GM21447 (cell line): ENCODE data around the gene SETX.
"Not testable (repeated sequence)": the region's sequence is repeated elsewhere in the genome, so short reads cannot be mapped to it uniquely, and the experiment has no call there.

Experiments
- ATAC-seq: cut with Tn5 transposase; IDR thresholded peaks from one replicate; pipeline ENCODE4 v1.9.1; 2021; ENCODE audit not compliant: unreplicated experiment

The SETX gene, protein sequence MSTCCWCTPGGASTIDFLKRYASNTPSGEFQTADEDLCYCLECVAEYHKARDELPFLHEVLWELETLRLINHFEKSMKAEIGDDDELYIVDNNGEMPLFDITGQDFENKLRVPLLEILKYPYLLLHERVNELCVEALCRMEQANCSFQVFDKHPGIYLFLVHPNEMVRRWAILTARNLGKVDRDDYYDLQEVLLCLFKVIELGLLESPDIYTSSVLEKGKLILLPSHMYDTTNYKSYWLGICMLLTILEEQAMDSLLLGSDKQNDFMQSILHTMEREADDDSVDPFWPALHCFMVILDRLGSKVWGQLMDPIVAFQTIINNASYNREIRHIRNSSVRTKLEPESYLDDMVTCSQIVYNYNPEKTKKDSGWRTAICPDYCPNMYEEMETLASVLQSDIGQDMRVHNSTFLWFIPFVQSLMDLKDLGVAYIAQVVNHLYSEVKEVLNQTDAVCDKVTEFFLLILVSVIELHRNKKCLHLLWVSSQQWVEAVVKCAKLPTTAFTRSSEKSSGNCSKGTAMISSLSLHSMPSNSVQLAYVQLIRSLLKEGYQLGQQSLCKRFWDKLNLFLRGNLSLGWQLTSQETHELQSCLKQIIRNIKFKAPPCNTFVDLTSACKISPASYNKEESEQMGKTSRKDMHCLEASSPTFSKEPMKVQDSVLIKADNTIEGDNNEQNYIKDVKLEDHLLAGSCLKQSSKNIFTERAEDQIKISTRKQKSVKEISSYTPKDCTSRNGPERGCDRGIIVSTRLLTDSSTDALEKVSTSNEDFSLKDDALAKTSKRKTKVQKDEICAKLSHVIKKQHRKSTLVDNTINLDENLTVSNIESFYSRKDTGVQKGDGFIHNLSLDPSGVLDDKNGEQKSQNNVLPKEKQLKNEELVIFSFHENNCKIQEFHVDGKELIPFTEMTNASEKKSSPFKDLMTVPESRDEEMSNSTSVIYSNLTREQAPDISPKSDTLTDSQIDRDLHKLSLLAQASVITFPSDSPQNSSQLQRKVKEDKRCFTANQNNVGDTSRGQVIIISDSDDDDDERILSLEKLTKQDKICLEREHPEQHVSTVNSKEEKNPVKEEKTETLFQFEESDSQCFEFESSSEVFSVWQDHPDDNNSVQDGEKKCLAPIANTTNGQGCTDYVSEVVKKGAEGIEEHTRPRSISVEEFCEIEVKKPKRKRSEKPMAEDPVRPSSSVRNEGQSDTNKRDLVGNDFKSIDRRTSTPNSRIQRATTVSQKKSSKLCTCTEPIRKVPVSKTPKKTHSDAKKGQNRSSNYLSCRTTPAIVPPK (N-terminal part only)

DNA sequence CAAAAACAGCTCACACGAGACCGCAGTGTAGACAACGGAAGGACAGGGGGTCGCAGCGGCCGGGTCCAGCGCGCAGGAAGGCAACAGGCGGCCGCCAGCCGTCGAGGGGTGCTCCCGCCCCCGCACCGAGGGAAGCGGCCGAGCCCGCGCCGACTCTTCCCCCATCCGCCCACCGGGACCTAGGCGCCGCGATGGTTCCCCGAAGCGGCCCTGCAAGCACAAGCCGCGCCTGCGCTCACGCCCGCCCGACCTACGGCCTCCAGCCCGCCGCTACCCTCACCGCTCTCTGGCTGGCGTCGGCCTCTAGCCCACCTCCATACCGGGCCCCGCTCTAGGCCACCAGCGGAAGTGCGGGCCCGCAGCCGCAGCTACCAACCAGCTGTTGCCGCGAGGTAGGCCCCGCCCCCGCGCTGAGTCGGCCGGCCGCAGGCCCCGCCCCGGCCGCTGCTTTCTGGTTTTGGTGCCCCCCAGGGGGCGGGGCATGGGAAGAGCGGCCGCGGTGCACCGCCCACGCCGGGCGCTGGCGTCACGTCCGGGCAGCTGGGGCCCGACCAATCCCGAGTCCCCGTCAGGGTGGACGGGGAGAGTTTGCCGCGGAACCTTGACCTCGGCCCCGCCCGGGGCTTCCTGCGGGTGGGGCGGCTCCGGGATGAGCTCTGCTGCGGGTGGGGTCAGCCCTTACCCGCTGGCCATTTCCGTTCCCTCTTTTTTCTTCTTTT, at the start of gene SETX:
Gene SETX (minus strand): TSS at position 350 of the 719 bp plus-strand sequence. CDS start 5,558 bp downstream, outside the sequence.
- ATAC-seq: peak; percentile 75

DNA sequence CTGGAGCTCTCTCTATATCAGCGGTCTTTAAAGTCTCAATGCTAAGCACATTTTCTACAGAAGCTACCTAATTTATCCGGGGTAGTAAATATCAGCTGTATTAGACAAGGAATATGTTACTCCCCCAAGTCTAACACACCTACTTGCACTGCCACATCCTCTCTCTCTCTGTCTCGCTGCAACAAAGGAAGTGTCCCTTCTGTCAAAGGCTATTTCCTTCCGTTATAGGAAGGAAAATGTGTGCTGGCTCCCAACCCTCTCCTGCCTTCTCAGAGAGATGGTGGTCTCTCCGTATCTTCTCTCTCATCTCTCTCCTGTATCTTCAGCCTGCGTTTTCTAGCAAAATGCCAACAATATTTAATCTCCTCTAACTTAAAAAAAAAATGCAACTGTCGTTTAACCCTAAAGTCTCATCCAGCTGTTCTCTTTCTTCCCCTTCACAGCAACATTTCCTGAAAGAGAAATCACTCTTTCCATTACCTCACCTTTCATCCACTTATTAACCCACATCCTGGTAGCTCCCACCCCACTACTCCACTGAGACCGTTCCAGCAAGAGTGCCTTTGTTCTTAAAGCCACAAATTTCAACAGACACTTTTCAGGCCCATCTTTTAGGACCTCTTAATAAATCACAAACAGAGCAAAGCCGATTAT, 49.6 kb upstream of the SETX start:
- no peak for ATAC-seq

DNA sequence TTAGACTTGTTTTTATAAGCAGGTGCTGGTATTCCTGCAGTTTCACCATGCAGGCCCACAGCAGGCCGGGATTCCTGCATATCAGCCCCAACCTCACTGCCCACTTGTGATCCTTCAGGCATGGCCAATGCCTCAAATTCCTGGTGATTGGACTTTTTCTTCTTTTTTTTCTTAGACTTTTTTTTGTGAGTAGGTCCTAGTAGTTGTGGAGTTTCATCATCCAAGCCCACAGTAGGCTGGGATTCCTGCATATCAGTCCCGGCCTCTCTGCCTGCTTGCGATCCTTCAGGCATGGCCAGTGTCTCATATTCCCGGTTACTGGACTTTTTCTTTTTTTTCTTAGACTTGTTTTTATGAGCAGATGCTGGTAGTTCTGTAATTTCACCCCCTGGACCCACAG, 47.0 kb upstream of the SETX start:
- ATAC-seq: no peak

DNA sequence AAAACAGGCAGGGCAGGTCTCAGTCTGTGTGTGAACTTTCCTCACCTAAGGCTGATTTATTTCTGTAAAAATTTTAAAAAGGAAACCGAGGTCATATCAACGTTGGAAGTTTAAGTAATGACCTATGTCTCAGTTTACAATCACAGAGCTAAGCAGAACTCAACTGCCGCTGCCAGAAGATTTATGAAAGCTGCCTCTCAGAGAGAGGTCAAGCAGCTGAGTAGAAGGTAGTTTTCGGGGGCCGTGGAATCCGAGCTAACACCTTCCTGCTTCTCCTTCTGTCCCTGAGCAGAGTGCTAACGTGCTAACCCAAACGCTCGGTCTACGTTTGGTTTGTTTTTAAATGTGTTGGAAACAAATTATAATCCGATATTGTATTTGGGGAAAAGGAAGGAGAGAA, 40.8 kb upstream of the SETX start:
- ATAC-seq: no peak

DNA sequence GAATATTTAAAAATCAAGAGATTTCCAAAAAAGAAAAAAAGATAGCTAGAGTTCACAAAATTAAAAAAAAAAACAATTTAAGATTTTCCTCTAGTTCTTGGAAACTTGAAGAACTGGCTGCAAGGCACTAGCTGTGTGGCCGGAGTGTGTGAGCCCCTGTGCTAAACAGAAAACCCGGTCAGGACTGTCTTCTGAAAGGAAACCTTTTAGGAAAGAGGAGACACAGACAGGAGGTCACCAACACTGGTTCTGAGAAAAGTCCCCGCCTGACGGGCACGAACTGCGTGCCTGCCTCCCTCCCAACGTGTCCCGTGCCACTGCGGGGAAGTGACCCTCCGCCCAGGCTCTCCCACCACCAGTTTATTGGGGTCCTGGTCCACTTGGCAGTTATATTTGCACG, 36.7 kb upstream of the SETX start:
- no peak for ATAC-seq

DNA sequence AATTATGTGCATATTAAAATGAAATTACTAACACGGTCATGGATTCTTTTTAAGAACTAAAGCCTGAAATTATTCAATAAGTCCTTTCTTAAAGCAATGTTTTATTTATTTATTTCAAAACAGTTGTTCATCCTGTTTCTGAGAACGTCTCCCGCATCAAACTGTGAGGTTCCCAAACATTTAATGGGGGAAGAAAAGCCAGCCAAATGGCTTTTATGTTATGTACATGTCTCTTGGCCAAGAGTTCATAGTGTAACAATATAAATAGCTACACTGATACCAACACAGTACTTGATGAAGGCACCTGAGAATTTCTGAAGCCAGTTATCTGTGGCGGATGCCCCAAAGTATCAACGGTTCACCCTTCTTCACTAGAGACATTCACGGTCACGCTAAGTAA, 36.2 kb upstream of the SETX start:
- no peak for ATAC-seq

DNA sequence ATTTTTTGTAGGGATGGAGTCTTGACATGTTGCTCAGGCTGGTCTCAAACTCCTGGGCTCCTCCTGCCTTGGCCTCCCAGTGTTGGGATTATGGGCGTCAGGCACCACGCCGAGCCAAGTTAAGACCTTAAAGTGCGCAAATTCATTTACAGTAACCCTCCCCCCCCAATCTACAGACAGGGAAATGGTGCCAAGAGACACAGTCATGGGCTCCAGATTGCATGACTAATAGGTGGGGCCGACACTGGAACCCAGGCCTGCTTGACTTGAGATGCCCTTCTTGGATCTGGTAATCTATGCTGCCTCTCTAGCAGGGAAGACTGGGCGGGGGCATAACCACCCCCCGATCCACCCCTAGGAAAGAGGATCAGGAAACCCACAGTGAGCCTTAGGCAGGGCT, 32.3 kb upstream of the SETX start:
- ATAC-seq: no peak

DNA sequence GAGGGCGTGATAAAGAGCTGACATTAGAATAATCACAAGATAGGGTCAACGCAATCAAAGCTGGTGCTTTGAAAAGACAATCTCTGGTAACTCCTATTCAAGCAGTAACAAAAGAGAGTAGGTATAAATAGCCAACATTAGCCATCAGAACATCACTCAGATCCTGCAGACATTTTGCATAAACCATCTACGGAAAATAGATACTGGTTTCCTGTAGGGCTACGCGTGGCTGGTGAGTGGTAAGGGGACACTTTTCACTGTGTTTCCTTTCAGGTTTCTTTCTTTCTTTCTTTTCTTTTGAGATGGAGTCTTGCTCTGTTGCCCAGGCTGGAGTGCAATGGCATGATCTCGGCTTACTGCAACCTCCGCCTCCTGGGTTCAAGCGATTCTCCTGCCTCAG, 29.6 kb upstream of the SETX start:
- ATAC-seq: peak; percentile 45

DNA sequence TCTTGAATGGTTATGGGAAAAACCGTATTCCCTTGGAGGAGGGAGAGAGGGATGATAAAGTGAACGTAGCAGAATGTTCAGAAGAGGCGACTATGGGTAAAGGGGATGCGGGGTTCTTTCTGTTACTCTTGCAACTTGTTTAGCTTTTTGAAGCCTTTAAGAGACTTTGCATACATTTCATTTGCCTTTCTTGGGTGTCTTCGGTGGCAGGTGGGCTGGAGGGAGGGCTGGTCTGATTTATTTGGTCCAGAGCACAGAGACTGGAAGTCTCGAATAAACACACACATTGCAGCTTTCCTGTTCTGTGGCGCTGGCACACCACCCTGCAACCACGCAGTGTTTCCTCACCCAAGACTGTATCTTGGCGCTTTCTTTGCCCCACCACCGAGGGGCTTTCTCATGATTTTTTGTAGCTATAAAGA, 28.7 kb upstream of the SETX start:
- peak; percentile 44 for ATAC-seq

DNA sequence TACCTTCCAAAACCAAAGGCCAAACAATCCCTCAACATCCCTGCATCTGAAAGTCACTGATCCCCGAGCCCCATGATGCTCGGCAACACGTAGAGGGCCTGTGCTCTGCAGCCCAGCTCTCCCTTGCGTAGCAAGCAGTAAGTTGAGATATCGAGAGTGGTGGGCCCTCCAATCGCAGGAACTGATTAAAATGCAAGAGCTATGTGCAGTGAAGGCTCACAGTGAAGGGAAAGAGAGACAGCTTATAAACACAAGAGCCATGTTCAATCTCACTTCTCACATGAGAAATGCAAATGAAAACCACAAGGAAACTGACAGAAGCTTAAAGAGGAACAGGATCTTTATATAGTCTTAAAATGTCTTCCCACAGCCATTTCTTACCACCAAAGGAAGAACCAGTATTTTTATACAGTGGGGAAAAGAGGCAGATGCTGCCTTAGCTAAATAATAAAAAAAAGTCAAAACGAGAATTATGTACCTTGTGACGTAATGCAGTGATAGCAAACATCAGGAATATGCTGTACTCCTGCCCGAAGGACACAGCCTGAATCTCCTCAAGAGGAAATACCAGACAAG, 27.3 kb upstream of the SETX start:
- peak; percentile 70 for ATAC-seq

DNA sequence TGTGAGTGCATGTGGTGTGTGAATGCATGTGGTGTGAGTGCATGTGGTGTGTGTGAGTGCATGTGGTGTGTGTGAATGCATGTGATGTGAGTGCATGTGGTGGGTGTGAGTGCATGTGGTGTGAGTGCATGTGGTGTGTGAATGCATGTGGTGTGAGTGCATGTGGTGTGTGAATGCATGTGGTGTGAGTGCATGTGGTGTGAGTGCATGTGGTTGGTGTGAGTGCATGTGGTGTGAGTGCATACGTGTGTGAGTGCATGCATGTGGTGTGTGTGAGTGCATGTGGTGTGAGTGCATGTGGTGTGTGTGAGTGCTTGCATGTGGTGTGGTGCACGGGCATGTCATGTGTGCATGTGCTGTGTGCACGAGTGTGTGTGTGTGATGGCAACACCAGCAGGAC, 23.6 kb upstream of the SETX start:
- ATAC-seq: not testable (repeated sequence)

DNA sequence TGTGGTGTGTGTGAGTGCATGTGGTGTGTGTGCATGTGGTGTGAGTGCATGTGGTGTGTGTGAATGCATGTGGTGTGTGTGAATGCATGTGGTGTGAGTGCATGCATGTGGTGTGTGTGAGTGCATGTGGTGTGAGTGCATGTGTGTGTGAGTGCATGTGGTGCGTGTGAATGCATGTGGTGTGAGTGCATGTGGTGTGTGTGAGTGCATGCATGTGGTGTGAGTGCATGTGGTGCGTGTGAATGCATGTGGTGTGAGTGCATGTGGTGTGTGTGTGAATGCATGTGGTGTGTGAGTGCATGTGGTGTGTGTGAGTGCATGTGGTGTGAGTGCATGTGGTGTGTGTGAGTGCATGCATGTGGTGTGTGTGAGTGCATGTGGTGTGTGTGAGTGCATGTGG, 23.0 kb upstream of the SETX start:
- not testable (repeated sequence) for ATAC-seq

DNA sequence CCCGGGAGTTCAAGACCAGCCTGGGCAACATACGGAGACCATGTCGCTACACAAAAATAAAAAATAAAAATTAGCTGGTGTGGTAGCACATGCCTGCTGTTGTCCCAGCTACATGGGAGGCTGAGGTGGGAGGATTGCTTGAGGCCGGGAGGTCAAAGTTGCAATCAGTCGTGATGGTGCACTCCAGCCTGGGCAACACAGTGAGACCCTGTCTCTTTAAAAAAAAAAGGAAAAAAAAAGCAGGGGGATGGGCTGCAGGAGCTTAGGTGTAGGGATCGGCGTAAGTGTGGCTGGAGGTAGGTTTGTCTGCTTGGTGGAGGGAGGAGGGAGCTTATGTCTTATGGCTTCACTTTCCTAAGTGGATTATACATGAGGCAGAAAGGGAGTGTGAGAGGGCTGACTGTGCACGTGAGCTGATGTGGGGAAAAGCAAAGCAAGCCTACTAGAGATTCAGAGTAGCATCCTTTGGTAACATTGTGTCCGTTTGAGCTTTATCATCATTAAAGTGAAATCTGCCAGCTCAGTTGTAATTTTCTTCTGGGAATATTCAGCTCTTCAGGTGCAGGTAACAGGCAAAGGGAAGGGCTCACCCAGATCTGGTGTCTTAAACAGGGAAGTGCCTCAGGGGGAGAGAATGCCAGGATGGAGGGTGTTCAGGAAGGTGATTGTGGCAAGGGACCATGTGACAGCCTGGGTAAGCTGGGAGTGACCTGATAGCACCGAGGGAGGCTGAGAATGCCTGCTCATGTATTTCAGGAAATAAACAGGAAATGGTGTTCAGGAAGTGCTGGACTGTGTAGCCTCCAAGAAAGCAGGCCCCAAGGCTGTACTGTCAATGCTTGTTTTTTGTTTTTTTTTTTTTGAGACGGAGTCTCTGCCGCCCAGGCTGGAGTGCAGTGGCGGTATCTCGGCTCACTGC, 17.6 kb upstream of the SETX start:
- no peak for ATAC-seq

DNA sequence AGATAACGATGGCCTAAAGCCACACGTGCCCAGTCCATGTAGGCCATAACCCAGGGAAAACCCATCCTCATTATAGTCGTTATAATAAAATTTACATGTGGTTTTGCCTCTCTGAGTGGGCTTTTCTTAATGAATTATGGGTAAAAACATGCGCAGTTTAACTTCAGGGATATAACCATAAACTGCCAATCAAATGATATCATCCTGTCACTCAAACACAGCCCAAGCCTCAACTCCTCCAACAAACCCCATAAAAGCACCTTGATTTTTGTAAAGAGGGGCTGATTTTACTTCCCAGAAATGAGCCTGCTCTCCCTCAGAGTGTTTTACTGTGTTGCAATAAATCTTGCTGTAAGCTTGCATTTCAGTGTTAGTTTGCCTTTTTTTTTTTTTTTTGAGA, 15.8 kb upstream of the SETX start:
- no peak for ATAC-seq

DNA sequence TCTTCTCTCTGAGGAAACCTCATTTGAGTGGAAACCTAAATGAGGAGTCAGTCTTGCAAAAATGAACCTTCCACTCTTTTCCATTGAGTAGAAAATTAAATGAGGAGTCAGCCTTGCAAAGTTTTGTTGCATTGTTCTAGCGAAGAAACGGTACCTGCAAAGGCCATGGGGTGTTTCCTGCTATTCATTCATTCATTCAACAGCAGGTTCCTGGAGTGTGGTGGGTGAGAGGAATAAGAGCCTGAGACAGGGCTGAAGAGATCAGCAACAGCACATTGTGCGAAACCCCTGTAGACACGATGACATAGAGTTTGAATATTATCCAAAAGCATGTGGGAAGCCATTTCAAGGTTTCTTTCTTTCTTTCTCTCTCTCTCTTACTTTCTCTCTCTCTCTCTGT, 14.6 kb upstream of the SETX start:
- no peak for ATAC-seq

DNA sequence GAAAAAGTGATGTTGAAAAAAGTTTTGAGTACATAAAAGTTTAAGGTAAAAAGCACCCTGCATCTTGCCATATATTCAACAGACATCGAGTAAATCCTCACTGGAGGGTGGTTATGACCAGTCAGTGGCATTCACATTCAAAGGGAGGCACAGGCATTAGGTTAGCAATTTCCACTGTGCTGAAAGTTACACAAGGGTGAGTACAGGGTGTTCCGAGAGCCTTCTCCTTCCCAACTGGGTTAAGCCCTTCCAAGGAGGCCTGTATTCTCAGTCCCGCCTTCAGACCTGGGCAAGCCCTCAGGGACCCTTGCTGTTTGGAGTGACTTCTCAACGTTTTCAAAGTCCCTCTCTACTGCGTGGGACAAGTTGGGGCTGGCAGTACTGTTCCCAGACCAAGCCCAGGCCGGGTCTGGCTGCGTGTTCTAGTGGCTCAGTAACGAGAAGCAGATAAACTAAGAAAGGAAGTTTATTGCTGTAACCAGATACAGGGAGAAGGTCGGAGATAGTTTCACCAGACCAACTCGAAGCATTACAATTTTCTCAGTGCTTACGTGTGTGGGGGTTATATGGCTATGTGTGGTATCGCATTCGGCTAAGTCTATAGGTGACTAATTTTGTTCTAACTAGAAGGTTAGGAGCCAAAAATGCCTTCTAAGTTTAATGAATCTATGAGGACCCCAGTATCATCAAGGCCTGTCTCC, 13.0 kb upstream of the SETX start:
- ATAC-seq: no peak

DNA sequence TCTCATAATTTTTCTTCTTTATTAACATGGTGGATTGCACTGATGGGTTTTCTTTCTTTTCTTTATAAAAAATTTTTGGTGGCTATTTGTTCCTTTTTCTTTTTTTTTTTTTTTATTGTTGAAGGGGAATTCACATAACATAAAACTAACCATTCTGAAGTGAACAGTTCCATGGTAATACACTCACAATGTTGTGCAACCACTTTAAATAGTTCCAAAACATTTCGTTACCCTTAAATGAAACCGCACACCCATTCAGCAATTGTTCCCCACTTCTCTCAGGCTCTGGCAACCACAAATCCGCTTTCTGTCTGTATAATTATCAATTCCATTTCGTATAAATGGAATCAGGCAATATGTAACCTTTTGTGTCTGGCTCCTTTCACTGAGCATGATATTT, 11.7 kb upstream of the SETX start:
- ATAC-seq: no peak

DNA sequence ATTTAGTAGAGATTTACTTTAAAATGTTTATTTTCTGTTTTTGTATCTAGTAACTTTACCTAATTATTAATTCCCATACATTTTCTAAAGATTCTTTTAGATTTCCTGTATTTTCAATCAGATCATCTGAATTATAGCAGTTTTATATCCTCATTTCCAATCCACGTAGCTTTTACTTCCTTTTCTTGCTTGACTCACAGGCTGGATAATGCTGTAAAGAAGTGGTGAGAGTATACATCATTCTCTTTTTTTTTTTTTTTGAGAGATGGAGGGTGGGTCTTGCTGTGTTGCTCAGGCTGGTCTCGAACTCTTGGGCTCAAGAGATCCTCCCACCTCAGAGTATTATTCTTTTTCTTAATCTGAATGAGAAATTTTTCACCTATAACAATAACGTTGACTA, 11.2 kb upstream of the SETX start:
- no peak for ATAC-seq
